ENCODE measurements around the gene ADAM22.

DNA sequence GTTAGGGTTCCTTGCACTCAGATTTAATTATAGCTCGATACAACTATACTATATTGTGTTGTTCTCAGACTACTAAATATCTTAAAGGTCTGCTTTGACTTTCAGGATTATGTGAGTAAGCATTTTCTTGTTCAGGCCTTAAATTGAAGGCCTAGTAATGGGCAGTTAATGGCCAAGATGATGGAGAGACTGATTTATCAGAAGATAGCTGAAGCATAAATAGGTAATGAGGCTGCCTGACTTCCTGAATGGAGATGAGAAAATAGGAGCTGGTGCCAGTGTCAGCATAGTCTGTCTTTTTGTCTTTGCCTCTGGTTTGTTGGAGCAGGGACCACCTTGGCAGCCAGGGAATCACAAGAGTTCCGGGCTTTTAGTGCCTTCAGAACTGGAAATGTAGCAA, 32.2 kb downstream of the ADAM22 start:
- no peak for TF ChIP-seq CTCF (IDR thresholded peaks at IDR 0.05)
- TF ChIP-seq POLR2A (IDR thresholded peaks at IDR 0.05): no peak
